RWPE2 (cell line): ENCODE data around the gene MAPK8.

ENCODE experiments used
- ATAC-seq: fragments of 200-7000 bp; cut with Tn5 transposase; 3 replicates; pipeline ENCODE4 v1.9.1; 2021; ENCODE audit warnings: low read depth
- DNase-seq: peaks from one replicate; pipeline ENCODE4 v3.0.0-alpha.2; 2020; ENCODE audit warnings: low spot score
- H3K27ac ChIP-seq: fragments of 450-650 bp; 2 replicates; pipeline ENCODE4 v1.5.1; 2017; ENCODE audit warnings: mild to moderate bottlenecking; ENCODE audit not compliant: poor library complexity, severe bottlenecking
- H3K27me3 ChIP-seq: fragments of 250-450 bp; sonication (Bioruptor Pico); 2 replicates; pipeline ENCODE4 v1.5.1; 2021; ENCODE audit warnings: mild to moderate bottlenecking, moderate library complexity; ENCODE audit not compliant: insufficient read depth, poor library complexity, severe bottlenecking
- H3K36me3 ChIP-seq: fragments of 250-450 bp; sonication (Bioruptor Pico); 2 replicates; pipeline ENCODE4 v1.5.1; 2020; ENCODE audit warnings: low read depth, mild to moderate bottlenecking, moderate library complexity
- H3K4me1 ChIP-seq: fragments of 250-450 bp; sonication (Bioruptor Pico); 2 replicates; pipeline ENCODE4 v1.5.1; 2021; ENCODE audit warnings: mild to moderate bottlenecking, moderate library complexity; ENCODE audit not compliant: insufficient read depth, poor library complexity, severe bottlenecking
- H3K4me3 ChIP-seq: fragments of 250-450 bp; sonication (Bioruptor Pico); 2 replicates; pipeline ENCODE4 v1.5.1; 2021; ENCODE audit warnings: mild to moderate bottlenecking, moderate library complexity; ENCODE audit not compliant: severe bottlenecking
- H3K9me3 ChIP-seq: fragments of 250-450 bp; sonication (Bioruptor Pico); 2 replicates; pipeline ENCODE4 v1.5.1; 2021; ENCODE audit warnings: mild to moderate bottlenecking, moderate library complexity; ENCODE audit not compliant: severe bottlenecking
- CTCF ChIP-seq: fragments of 450-650 bp; IDR thresholded peaks from one replicate; pipeline ENCODE4 v1.5.1; 2017; ENCODE audit warnings: mild to moderate bottlenecking, moderate library complexity; ENCODE audit not compliant: poor library complexity, severe bottlenecking

The MAPK8 gene

DNA sequence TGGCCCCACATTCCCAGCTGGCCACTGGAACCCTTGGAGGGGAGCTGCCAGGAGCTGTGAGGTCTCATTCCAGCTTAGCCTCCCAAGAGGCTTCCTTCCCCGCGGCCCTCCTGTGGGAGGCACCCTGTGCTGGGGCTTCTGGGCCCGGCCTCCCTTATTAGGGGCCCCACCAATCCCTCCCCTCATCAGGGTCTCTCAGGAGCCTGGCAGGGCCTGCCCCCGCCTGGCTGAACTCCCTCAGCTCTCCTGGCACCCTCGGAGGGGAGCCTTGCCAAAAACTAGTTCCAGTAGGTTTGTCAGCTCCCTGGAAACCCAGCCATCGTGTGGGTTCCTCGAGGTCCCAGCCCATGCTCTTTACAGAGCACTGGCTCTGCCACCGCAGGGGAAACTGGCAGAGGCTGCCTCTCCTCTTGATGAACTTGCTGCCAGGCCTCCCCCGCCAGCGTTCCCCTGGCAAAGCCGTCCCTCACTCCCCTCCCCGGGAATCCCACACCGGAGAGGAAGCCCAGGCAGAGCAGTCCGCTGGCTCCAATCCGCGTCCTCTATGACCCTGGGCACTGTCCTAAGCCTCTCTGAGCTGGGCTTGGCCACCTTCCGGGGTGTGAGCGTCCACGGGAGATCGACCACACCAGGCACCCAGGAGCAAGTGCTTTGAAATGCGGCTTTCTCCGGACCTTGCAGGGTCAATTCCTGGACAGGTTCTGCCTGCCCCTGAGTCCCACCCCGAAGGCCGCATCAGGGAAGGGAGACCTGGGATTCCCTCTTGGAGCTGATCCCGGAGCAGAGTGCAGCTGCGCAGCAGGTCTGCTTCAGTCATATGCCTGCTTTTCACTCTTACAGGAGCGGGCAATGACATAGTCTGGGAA lies 158.6 kb downstream of the MAPK8 start:
- no peak overlapping the region for H3K4me3 ChIP-seq
- TF ChIP-seq CTCF: no peak
- DNase-seq (peak; percentile 54), ATAC-seq (no peak; the same call in 2 of the 3 replicates)
- H3K9me3 ChIP-seq: no peaks in the 10 kb centered on the region
- H3K36me3 ChIP-seq: no peaks in the 10 kb centered on the region
- no peaks in the 10 kb centered on the region for H3K27me3 ChIP-seq
- H3K4me1 ChIP-seq: peaks cover 11% of the 10 kb centered on the region
- no peak overlapping the region for H3K27ac ChIP-seq

GRCh38 chr10:48465860-48466521 lies 159.5 kb downstream of the MAPK8 start:
- DNase-seq (peak; percentile 40), ATAC-seq (peak; percentile 22; the same call in 2 of the 3 replicates)
- Histone ChIP-seq H3K9me3 (no peaks in the 10 kb centered on the region), H3K27ac (peak overlapping the region; percentile 11), H3K36me3 (no peaks in the 10 kb centered on the region), H3K4me1 (peaks cover 12% of the 10 kb centered on the region), H3K4me3 (peak overlapping the region; percentile 34), H3K27me3 (no peaks in the 10 kb centered on the region)
- TF ChIP-seq CTCF: no peak

DNA sequence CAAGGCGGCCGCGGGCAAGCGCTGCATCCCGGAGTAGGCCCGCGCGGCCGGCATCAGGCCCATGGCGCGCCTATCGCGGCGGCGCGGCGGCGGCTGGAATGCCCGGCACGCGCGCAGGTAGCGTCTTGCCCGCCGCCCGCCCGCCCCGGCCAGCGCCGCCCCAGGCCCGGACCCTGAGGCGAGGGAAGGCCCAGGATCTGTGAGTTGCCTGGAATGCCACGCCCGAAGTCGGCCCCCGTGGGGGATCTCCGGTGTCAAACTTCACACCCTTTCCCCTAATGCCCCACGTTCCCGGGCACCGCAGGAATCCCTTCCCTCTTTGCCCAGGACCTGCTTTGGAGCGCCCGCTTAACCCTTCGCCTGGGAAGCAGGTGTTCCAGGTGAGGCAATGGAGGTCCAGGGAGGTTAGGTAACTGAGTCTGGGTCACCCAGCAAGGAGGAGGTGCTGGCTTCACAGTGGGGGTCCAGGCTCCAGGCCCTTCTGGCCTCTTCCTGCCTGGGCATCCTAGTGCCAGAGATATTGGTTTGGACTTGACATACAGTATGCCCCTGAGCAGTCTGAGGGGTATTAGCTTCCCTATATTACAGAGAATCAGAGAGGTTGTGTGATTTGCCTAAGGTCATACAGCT lies 160.2 kb downstream of the MAPK8 start:
- TF ChIP-seq CTCF: no peak
- no peaks in the 10 kb centered on the region for H3K9me3 ChIP-seq
- ATAC-seq (peak; percentile 33), DNase-seq (peak; percentile 52)
- no peaks in the 10 kb centered on the region for H3K36me3 ChIP-seq
- H3K4me3 ChIP-seq: peak overlapping the region; percentile 34
- H3K4me1 ChIP-seq: peaks cover 19% of the 10 kb centered on the region
- peak overlapping the region; percentile 11 for H3K27ac ChIP-seq
- H3K27me3 ChIP-seq: no peaks in the 10 kb centered on the region

DNA sequence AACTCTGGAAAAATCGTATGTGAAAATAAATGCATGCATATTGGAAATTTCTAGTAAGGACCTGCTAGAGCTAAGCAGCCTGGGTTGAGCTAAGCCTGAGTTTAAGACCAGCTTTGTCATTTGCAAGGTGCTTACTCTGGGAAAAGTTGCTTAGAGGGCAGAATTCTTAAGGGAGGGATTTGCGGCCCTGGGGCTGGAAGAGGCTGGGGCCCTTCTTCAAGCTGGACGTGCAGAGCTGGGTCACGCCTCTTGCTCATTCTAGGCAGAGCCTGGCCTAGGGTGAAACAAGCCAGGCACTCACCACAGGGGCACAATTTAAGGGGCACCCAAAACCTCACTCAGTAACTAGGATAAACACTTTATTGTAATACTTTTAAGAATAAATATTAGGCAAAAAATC lies 161.2 kb downstream of the MAPK8 start:
- no peak for DNase-seq
- TF ChIP-seq CTCF: no peak
- Histone ChIP-seq H3K9me3 (no peaks in the 10 kb centered on the region), H3K4me3 (no peak overlapping the region), H3K27me3 (no peaks in the 10 kb centered on the region), H3K36me3 (no peaks in the 10 kb centered on the region), H3K4me1 (peaks cover 21% of the 10 kb centered on the region), H3K27ac (no peak overlapping the region)
- ATAC-seq: no peak
